Cerebellar nuclear complex (tissue), 1 donor: ENCODE data around the gene ALDH4A1.
"Not testable (repeated sequence)": the region's sequence is repeated elsewhere in the genome, so short reads cannot be mapped to it uniquely, and the experiment has no call there.

Experiments
- DNase-seq, 2 experiments: peaks; one replicate each; lab custom pipeline; 2025; lab: John Stamatoyannopoulos, UW

ALDH4A1 gene

DNA sequence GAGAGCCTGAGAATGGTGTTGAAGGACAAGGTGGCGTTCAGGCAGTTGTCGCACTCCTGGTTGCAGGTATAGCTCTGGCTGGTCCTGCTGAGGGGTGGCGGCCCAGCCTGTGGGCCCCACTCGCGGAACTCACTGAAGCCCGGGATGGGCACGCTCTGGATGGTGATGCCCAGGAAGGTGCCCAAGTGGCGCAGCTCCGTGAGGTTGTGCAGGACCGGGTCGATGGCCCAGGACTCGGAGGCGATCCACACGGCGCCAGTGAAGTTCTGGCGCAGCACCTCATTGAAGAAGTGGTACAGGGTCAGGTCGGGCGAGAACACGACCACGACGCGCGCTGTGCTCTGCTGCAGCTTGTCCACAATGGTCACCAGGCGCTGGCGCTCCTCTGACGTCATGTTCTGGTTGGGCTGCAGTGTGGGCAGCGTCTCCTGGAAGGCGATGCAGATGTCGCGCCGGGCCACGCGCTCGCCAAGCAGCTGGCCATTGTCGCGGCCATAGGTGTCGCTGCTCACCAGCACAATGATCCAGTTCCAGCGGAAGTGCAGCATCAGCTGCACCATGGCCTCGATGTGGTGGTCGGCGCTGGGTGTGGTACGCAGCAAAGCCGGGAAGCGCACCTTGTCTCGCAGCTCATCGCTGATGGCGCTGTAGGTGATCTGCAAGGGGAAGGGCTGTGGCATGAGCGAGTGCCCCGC, 47.9 kb downstream of the ALDH4A1 start:
- no peak for DNase-seq

DNA sequence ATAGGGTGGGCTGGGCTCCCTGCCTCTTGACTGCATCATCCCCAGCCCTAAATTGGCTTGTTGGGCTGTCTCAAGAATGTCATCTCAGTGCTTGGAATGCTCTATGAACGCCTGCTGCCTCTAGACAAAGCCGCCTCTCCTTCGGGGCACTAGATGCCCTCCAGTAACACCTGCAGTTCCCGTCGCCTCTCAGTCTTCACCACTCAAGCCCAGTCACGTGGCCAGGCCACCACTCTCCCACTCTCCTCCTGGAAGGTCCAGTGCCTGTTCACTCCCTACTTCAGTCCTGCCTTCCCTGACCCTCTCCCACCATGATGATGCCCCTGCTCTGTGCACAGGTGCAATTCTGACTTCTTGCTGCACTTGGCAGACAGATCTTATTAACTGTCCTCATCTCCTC, 49.9 kb downstream of the ALDH4A1 start:
- DNase-seq, result no peak

DNA sequence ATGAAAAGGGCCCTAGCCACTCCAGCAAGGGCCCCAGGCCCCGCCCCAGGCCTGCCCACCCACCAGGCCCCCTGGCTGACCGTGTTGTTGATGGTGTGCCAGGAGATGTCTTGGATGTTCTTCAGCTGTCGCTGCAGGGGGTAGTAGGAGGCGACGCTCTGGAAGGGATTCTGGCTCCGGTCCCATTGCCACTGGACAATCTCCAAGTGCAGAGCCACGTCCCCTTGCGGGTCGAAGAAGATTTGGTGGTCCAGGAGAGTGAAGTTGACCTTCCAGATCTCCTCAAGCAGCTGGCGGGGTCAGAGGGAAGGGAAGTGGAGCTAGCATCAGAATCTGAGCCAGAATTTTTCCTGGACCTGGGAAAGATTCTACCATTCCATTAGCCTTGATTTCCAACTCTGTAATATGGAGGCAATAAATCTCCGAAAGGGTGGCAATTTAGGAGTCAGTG, 53.1 kb downstream of the ALDH4A1 start:
- DNase-seq, result no peak

DNA sequence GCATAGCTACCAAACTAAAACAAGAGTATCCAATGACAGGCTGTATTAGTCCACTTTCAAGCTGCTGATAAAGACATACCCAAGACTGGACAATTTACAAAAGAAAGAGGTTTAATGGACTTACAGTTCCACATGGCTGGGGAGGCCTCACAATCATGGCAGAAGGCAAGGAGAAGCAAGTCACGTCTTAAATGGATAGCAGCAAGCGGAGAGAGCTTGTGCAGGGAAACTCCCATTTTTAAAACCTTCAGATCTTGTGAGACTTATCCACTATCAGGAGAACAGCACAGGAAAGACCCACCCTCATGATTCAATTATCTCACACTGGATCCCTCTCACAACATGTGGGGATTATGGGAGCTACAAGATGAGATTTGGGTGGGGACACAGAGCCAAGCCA, 54.6 kb downstream of the ALDH4A1 start:
- not testable (repeated sequence) for DNase-seq

DNA sequence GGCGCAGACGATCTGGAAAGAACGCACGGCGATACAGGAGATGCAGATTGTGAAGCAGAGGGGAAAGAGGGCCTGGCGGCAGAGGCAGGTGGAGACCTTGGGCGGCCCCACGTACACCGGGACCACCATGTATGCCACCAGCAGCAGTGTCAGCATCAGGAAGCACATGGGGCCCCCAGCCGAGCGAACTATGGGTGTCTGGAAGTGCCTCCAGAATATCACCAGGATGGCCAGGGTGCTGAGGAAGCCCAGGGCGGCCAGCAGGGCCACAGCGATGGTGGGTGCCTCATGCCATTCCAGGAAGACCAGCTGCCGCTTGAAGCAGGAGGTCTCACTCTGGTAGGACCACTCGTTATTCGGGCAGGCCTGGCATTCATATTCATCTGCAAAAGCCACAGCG, 62.2 kb downstream of the ALDH4A1 start:
- DNase-seq, result no peak

DNA sequence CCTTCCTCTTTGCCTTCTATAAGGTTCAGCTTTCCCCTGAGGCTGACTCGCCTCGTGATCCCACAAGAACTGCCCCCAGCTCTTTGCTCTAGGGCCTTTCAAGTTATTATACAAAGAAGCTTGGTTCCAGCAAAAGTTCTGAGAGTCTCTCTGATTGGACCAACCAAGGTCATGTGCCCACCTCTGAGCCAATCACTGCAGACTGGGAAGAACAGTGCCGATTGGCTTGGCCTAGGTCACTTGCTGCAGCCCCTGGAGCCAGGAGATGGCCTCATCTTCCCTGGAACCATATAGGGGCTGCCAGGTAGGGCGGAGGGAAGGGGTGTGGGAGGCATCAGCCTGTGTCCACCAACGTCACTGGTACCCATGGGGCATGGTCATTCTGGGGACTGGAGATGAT, 65.7 kb downstream of the ALDH4A1 start:
- no peak for DNase-seq

DNA sequence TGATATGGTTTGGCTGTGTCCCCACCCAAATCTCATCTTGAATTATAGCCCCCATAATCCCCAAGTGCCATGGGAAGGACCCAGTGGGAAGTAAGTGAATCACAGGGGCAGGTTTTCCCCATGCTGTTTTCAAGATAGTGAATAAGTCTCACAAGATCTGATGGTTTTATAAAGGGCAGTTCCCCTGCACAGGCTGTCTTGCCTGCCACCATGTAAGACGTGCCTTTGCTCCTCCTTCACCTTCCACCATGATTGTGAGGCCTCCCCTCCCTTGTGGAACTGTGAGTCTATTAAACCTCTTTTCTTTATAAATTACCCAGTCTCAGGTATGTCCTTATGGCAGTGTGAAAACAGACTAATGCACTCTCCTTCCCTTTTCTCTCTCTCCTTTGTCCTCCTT, 70.0 kb downstream of the ALDH4A1 start:
- not testable (repeated sequence) for DNase-seq

DNA sequence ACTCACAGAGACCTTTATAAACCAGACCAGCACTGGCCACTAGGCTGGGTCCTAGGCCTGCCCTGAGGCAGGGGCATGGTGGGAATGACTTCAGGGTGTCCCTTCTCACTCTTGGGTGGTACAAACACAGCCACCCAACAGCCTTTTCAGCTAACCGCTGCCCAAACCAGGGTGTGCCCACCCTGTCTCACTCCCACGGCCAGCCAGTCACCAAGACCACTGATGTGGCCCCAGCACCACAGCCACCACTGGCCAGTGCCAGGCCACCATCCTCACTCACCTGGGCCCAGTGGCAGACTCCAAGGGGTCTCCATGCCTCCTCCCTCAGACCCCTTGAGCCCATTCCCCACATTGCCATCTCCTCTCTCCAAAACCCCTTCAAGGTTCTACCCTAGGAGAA, 70.7 kb downstream of the ALDH4A1 start:
- no peak for DNase-seq

DNA sequence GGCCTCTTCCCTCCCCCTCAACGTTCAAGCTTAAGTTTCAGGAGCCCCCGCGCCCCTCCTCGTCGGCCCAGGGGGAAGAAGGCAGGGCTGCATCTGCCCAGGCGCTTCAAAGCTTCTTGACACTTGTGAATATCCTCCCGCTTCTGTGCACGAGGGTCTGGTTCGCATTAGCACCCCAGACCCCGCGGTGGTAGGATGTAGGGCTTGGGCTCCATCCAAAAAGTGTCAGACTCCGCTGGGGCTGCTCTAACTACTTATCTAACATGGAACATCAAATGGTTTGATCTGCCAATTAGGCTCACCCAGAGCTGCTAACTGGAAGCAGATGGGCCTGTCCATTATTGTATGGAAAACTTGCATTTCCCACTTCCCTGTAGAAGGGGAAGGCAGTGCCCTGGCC, 71.8 kb downstream of the ALDH4A1 start:
- no peak for DNase-seq

DNA sequence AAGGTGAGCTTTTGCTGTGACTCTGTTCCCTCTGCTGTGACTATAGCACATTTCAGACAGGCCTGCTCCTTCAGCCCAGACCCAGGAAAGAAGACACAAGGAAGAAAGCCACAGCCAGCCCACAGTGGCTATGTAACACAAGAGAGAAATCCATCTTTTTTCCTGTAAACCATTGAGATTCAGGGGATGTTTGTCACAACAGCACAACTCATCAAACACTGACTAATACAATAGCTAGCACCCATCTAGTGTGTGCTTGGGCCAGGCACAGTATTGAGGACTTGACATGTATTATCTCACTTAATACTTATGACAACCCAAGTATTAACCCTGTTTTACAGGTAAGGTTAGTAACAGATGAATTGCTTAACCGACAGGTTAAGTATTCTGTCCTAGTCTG, 72.7 kb downstream of the ALDH4A1 start:
- no peak for DNase-seq

DNA sequence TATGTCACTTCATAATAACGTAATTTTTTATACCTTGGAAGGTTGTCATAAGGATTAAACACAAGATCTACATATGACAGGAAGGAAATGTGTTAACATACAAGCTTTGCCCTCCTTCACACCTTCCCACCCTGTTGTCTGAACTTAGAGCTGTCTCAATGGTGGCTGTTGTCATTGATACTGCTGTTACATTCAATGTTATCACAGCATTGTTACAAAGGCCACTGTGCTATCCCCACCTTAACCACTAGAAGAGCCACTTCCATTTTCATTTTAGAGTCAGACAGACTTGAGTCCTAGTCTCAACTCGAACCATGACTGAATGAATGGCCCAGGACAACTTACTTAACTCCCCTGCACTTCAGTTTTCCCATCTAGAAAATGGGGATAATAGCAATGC, 74.1 kb downstream of the ALDH4A1 start:
- DNase-seq, result no peak

DNA sequence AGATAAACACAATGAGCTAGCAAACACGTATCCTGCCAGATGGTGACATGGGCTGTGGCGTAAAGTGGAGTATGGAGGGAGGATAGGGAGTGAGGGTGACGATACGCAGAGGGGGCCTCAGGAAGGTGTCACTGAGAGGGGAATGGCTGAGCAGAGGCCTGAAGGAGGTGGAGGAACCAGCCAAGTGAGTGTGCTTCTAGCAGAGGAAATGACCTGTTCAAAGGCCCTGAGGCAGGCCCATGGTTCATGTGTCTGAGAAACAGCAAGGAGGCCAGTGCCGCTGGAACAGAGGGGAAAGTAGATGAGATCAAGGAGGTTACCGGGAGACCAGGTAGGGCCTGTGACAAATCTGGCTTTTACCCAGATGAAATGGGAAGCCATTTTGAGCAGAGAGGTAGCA, 78.9 kb downstream of the ALDH4A1 start:
- no peak for DNase-seq
